ENCODE results near the gene EPS15.

Gene EPS15

DNA sequence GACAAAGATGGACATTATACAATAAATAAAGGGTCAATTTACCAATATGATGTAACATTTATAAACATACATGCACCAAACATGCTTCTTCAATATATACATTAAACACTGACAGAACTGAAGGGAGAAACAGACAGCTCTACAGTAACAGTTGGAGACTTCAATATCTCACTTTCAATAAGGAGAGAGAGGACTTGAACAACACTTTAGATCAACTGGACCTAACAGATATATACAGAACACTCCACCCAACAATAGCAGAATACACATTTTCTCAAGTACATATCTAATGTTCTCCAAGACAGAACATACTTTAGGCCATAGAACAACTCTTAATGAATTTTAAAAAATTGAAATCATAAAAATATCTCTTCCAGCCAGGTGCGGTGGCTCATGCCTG, 138.1 kb downstream of the EPS15 start:
- ATAC-seq = no peak
- no peak for DNase-seq

GRCh38 chr1:51378871-51379270, 140.2 kb downstream of the EPS15 start:
- ATAC-seq (no peak), DNase-seq (no peak)

DNA sequence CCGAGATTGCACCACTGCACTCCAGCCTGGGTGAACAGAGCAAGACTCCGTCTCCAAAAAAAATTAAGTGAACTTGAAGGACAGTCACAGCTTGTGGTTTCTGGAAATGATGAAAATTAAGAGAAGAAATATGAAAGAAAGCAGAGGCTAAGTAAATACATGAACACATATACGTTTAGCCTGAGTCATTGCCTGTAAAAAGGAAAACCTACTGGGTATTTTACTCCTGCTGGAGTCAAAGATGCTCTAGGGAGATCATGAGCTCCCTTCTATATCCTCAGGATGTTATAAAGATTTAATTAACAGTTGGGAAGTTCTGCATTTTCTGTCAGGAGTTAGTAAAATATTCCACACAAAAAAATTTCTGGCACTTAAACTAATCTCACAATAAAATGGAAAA, 145.2 kb downstream of the EPS15 start:
- ATAC-seq (no peak), DNase-seq (no peak)

- no peak for DNase-seq
- no peak for ATAC-seq
These were observed 146.5 kb downstream of the EPS15 start for GRCh38 chr1:51372561-51372960.

GRCh38 chr1:51369171-51369570, 149.9 kb downstream of the EPS15 start:
- ATAC-seq (no peak), DNase-seq (no peak)

GRCh38 chr1:51365774-51366173, 153.3 kb downstream of the EPS15 start:
- no peak for ATAC-seq
- DNase-seq = no peak

DNA sequence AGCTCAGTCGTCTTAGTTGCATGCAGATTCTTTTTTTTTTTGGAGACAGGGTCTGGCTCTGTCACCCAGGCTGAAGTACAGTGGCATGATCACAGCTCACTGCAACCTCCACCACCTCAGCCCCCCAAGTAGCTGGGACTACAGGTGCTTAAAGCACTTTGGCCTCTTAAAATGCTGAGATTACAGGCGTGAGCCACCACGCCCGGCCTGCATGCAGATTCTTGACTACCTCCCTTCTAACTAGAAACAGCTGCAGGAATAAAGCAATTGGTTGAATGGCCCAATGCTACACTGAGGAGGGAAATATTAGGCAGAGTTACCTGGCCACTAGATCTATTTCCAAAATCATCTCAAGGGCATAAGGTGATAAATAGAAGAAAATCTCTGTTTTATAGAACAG, 159.2 kb downstream of the EPS15 start:
- ATAC-seq (no peak), DNase-seq (no peak)

GRCh38 chr1:51355382-51355781, 163.7 kb downstream of the EPS15 start:
- ATAC-seq = no peak
- DNase-seq = no peak

DNA sequence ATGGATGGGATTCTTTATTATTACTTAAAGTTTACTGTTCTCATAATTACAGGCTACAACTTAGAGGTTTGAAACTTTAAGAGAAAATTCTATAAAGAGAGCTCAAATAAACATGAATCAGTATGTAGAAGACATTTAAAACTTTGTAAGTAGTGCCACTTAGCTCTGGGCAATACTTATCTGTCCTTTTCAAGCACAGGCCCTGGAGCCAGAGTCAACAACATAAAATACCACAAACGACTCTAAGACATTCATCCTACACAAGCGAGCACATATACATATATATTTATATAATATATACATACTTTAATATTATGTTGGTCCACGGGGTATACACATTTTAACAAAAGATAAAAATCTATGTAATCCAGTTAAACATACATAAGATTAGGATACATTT, 164.7 kb downstream of the EPS15 start:
- ATAC-seq (no peak), DNase-seq (no peak)

- DNase-seq = no peak
These were observed 167.2 kb downstream of the EPS15 start for GRCh38 chr1:51351907-51352306.

GRCh38 chr1:51349862-51350261, 169.2 kb downstream of the EPS15 start:
- ATAC-seq (no peak), DNase-seq (no peak)

More at GRCh38 chr1:51351907-51352306, 167.2 kb downstream of the EPS15 start:
- ATAC-seq = no peak

- ATAC-seq (no peak), DNase-seq (no peak)
These were observed 170.9 kb downstream of the EPS15 start for GRCh38 chr1:51348147-51348527.

DNA sequence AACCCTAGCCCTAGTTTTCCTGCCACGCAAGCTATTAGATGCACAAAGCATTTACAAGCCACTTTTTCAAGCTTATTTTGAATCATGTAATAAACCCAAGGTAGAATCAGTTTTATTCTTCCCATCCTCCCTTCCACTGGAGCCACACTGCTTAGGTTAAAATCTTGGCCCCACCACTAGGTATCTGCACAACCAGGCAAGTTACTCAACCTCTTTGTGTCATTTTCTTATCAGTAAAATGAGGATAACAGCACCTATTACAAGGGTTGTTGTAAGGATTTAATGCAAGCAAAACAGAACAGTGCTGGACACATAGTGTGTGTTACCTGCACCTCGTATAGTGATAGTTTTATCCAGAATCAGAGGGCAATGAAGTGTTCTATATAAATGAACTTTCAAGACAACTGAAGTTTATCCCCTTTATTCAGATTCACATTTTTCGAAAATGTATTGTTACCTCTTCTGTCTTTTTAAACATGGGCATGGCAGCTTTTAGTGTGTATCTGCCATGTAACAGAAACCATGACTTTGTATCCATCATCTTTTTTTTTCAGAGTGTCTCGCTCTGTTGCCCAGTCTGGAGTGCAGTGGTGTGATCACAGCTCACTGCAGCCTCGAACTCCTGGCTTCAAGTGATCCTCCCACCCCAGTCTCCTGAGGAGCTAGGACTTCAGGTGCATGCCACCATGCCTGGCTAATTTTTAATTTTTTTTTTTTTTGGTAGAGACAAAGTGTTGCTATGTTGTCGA, 171.5 kb downstream of the EPS15 start:
- DNase-seq (no peak), ATAC-seq (no peak)

DNA sequence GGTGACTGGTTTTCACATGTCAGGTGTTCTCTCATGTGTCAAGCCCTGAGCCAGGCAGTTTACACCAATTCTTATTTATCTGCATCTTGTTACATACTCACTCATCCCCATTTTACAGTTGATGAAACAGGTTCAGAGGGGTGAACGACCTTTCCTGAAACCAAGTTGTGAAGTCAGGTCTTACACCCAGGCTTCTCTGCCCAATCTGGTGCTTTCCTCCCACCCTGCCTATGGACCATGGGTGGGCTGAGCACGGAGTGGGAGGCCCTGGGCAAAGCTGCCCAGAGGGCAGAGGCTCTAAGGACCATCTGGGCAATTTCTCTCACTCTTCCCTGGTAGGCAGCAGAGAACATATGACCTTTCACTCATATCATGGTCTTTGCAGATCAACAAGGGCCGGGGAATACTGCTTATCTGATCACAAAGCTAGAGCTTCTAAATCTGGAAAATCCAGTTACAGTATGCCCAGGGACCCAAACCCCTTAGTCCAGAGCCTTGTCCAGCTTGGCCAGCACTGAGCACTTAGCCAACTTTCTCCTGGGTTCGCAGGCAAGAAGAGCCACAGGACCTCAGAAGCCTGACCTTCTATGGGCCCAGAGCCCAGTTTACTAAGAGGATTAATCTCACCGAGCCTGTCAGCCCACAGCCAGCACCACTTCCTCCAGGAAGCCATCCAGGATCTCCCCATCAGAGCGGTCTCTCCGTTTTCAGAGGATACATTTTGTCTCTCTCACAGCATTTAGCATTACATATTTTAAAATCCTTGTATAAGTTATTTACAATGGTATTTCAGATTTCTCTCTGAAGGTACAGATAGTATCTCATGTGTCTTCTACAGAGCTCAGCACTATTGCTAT, 172.8 kb downstream of the EPS15 start:
- ATAC-seq = no peak

DNA sequence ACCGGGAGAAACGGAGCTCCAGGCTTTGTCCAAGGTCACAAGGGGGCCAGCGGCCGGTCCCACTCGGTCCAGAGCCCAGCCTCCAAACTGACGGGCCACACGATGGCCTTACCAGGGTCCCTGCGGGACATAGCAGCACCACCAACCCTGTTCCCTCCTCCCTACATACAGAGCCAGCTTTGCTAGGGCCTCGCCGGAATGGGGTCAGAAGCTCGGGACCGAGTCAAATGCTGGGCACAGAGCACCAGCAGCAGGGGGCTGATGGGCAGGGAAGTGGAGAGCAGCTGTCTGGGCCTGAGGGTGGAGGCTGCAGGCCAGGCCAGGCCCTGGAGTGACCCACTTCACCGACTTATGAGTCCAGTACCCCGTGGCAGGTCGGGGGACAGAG, 173.8 kb downstream of the EPS15 start:
- no peak for DNase-seq
- ATAC-seq = no peak

More for the DNA sequence above, 172.8 kb downstream of the EPS15 start:
- DNase-seq = no peak

GRCh38 chr1:51344602-51345299, 174.3 kb downstream of the EPS15 start:
- ATAC-seq = no peak

GRCh38 chr1:51344276-51344601, 174.8 kb downstream of the EPS15 start:
- no peak for ATAC-seq
- no peak for DNase-seq

More at GRCh38 chr1:51344602-51345299, 174.3 kb downstream of the EPS15 start:
- no peak for DNase-seq

DNA sequence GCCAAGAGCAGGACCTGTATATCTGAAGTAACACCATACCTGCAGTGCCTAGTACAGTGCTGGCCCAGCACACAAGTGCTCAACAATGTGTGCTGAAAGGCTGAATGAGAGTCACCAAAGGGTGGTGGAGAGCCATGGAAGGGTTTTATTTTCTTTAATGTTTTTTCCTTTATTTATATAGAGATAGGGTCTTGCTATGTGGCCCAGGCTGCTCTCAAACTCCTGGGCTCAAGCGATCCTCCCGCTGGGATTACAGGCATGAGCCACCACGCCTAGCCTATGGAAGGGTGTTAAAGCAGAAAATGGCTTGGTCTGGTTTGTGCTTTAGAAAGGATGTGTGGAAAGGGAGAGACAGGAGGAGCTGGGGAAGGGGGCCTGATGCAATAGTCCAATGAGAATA, 175.4 kb downstream of the EPS15 start:
- ATAC-seq = no peak
- no peak for DNase-seq

- DNase-seq (no peak), ATAC-seq (no peak)
These were observed 176.4 kb downstream of the EPS15 start for GRCh38 chr1:51342591-51343206.

- ATAC-seq (no peak), DNase-seq (no peak)
These were observed 177.1 kb downstream of the EPS15 start for GRCh38 chr1:51341876-51342496.

- no peak for DNase-seq
- ATAC-seq = no peak
These were observed 178.7 kb downstream of the EPS15 start for GRCh38 chr1:51340380-51340779.

GRCh38 chr1:51336711-51337110, 182.4 kb downstream of the EPS15 start:
- DNase-seq = no peak
- no peak for ATAC-seq

Measured in stimulated activated naive CD8-positive, alpha-beta T cell treated with anti-CD3 and anti-CD28 coated beads, Interleukin-15, Interleukin-2, amounts not matched to agents 100 U/mL and 50 U/mL, for 24 hours (primary cell).